ENCODE measurements around the gene LZTR1. TPM values are rescaled to one million over a fixed set of nuclear protein-coding genes. Genes with fewer than 3 reads are reported as not detected.

The LZTR1 gene
- total and polyA plus RNA-seq, 2 donors (not counting 3 experiments of a cell fraction or from before 2014, with no cell fraction given) = 56.6 to 86.8 TPM

- intact Hi-C loops (cut with micrococcal nuclease) = no loop called here
- CTCF ChIA-PET = no interaction called here
- POLR2A ChIA-PET = no interaction called here
- Histone ChIP-seq H3K27me3 (ENCODE audit: control insufficient read depth in 2 of 2, insufficient read depth in 2 of 2, low read length in 2 of 2) (peaks cover 26 to 27% of the 10 kb centered on the region in 2 experiments), H3K79me2 (ENCODE audit: control insufficient read depth, insufficient read depth, low read length) (no peaks in the 10 kb centered on the region), H3K36me3 (ENCODE audit: control insufficient read depth in 2 of 2, extremely low read depth in 1 of 2, insufficient read depth in 2 of 2, low read length in 2 of 2) (no peaks in the 10 kb centered on the region), H3K4me1 (ENCODE audit: control insufficient read depth, extremely low read depth, insufficient read depth, low read length) (no peaks in the 10 kb centered on the region), H3K9me1 (replicated peaks; ENCODE audit: control insufficient read depth, extremely low read depth, insufficient read depth, low read length) (no peaks in the 10 kb centered on the region), H3K27ac (ENCODE audit: insufficient read depth, low read depth, low read length) (no peak overlapping the region), H4K20me1 (replicated peaks; ENCODE audit: control insufficient read depth, extremely low read depth, insufficient read depth, low read length) (no peaks in the 10 kb centered on the region), H3K9ac (replicated peaks; ENCODE audit: extremely low read depth, insufficient read depth, low read length) (no peak overlapping the region), H3K4me3 (replicated peaks in 1 of 3; ENCODE audit: insufficient read depth in 1 of 3, low read depth in 1 of 3, low read length in 3 of 3) (no peak overlapping the region), H3K9me3 (replicated peaks; ENCODE audit: control insufficient read depth, insufficient read depth, low read length) (no peaks in the 10 kb centered on the region), H3K4me2 (ENCODE audit: insufficient read depth, low read length) (no peak overlapping the region), H2AFZ (ENCODE audit: low read depth, low read length) (no peak overlapping the region)
- no peak for DNase-seq (ENCODE audit: low read depth, low spot score)
- TF ChIP-seq MAX (IDR thresholded peaks at IDR 0.05; ENCODE audit: insufficient read depth, insufficient read length) (no peak), MYC (IDR thresholded peaks at IDR 0.05; ENCODE audit: low read depth, low read length) (no peak), GATA2 (IDR thresholded peaks at IDR 0.05; ENCODE audit: insufficient read depth, insufficient read length, low read depth, low read length) (no peak), POLR2A (IDR thresholded peaks at IDR 0.05; ENCODE audit: low read depth, low read length) (no peak), EZH2 (IDR thresholded peaks at IDR 0.05; ENCODE audit: borderline replicate concordance, low read depth, low read length, severe bottlenecking) (no peak)
- TF ChIP-seq, protein P1, sequence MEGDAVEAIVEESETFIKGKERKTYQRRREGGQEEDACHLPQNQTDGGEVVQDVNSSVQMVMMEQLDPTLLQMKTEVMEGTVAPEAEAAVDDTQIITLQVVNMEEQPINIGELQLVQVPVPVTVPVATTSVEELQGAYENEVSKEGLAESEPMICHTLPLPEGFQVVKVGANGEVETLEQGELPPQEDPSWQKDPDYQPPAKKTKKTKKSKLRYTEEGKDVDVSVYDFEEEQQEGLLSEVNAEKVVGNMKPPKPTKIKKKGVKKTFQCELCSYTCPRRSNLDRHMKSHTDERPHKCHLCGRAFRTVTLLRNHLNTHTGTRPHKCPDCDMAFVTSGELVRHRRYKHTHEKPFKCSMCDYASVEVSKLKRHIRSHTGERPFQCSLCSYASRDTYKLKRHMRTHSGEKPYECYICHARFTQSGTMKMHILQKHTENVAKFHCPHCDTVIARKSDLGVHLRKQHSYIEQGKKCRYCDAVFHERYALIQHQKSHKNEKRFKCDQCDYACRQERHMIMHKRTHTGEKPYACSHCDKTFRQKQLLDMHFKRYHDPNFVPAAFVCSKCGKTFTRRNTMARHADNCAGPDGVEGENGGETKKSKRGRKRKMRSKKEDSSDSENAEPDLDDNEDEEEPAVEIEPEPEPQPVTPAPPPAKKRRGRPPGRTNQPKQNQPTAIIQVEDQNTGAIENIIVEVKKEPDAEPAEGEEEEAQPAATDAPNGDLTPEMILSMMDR (IDR thresholded peaks at IDR 0.05; ENCODE audit: extremely low read depth in 1 of 2, insufficient read depth in 1 of 2, low read depth in 1 of 2, low read length in 2 of 2) = no peak
- FAIRE-seq = no peak
- dilution Hi-C loops (cut with MboI; ENCODE audit: extremely low pct_ligation_motif_present, low sequenced_read_pairs) = no loop called here
- no TSS peak for BruUV-seq (replicated peaks)
These were observed 49.5 kb downstream of the LZTR1 start for GRCh38 chr22:21031545-21032036.

Measured in endothelial cell of umbilical vein (primary cell).